Endodermal cell (in vitro differentiated cells): ENCODE measurements around the gene AQP5. TPM values are rescaled to one million over a fixed set of nuclear protein-coding genes. Genes with fewer than 3 reads are reported as not detected.

Source experiments
- DNase-seq: peaks from one replicate; pipeline ENCODE4 v3.0.0-alpha.2; 2017
- H3K27ac ChIP-seq: 2 replicates; pipeline ENCODE4 v1.5.1; 2013; ENCODE audit warnings: mild to moderate bottlenecking, low read depth, low read length, moderate library complexity
- H3K27me3 ChIP-seq: 2 replicates; pipeline ENCODE4 v1.6.1; 2013; ENCODE audit warnings: mild to moderate bottlenecking, low read length, moderate library complexity; ENCODE audit not compliant: insufficient read depth, control insufficient read depth, poor library complexity, severe bottlenecking
- H3K36me3 ChIP-seq: 2 replicates; pipeline ENCODE4 v1.7.0; 2013; ENCODE audit warnings: mild to moderate bottlenecking, low read length, moderate library complexity; ENCODE audit not compliant: control insufficient read depth, insufficient read depth
- H3K4me1 ChIP-seq: one replicate; pipeline ENCODE4 v1.7.0; 2013; ENCODE audit warnings: low read length; ENCODE audit not compliant: control insufficient read depth, insufficient read depth
- H3K4me3 ChIP-seq: 2 replicates; pipeline ENCODE4 v1.5.1; 2013; ENCODE audit warnings: mild to moderate bottlenecking, low read length, moderate library complexity
- H3K9ac ChIP-seq: 2 replicates; pipeline ENCODE4 v1.6.1; 2013; ENCODE audit warnings: mild to moderate bottlenecking, low read length, moderate library complexity; ENCODE audit not compliant: poor library complexity, severe bottlenecking; ENCODE audit errors: extremely low read depth
- H3K9me3 ChIP-seq: 2 replicates; pipeline ENCODE4 v1.6.1; 2013; ENCODE audit warnings: mild to moderate bottlenecking, low read length, moderate library complexity; ENCODE audit not compliant: control insufficient read depth
- H3K27ac Mint-ChIP-seq: 2 replicates; pipeline ENCODE4 v1.8.0; 2020; ENCODE audit warnings: mixed read lengths
- H3K27me3 Mint-ChIP-seq: 2 replicates; pipeline ENCODE4 v1.8.0; 2021; ENCODE audit warnings: mild to moderate bottlenecking, mixed read lengths; ENCODE audit not compliant: insufficient read depth
- H3K36me3 Mint-ChIP-seq: 2 replicates; pipeline ENCODE4 v1.8.0; 2020; ENCODE audit warnings: low read depth, mixed read lengths
- H3K4me1 Mint-ChIP-seq: 2 replicates; pipeline ENCODE4 v1.8.0; 2020; ENCODE audit warnings: mixed read lengths
- H3K4me3 Mint-ChIP-seq: 2 replicates; pipeline ENCODE4 v1.8.0; 2020; ENCODE audit warnings: mild to moderate bottlenecking, moderate library complexity, mixed read lengths
- H3K9me3 Mint-ChIP-seq: 2 replicates; pipeline ENCODE4 v1.8.0; 2020; ENCODE audit warnings: mild to moderate bottlenecking, mixed read lengths
- WGBS, 2 experiments: methylation state at CpG; one replicate each; pipeline versions ENCODE4 v1.1.5 to v1.1.7; 2013; ENCODE audit warnings: missing lambda C conversion rate in 2 of 2, mixed read lengths in 1 of 2; ENCODE audit not compliant: insufficient coverage in 1 of 2, insufficient read length in 1 of 2; 5-methylcytosine and 5-hydroxymethylcytosine counted together
- total RNA-seq, 2 donors: library from RNA; stranded (reverse); fragmentation: NEBNext Ultra II Directional in 1 of 2; extraction: Animal tissue kit (Norgen Biotek cat#: 25700) in 1 of 2; gene quantifications; 2 replicates in 1 of 2; 3 replicates in 1 of 2; pipeline ENCODE4 v1.2.1, GENCODE V29; 2021
- TF ChIP-seq, protein P1 (sequence below): fragments of 200-600 bp; sonication (generic); conservative IDR thresholded peaks from 2 replicates; pipeline ENCODE4 v1.5.0; 2021; ENCODE audit warnings: antibody characterized with exemption, mild to moderate bottlenecking

AQP5 gene
- total RNA-seq, 2 donors from 2014 or later: 0.62 to 0.77 TPM

DNA sequence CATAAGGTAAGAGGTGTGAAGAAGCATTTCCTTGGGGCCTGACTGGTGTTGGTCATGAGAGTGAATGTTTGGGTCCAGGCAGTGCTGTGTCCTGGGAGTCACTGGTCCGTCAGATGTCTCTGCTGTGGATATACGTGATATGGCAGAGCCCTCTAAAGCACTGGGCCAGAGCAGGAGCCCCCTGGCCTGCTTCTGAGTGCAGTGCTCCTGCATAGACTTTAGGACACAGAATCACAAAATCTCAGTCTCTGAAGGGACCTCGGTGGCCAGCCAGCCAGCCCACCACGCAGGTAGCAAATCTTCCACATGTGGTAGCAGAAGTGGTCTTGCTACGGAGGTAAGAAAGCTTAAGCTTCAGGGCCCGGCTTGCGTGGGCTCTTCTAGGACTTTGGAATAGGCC is 29.6 kb upstream of the AQP5 start:
- Histone ChIP-seq H3K4me3 (no peak overlapping the region), H3K9ac (no peak overlapping the region), H3K36me3 (no peaks in the 10 kb centered on the region), H3K9me3 (no peaks in the 10 kb centered on the region), H3K27me3 (peaks cover 12% of the 10 kb centered on the region), H3K4me1 (no peaks in the 10 kb centered on the region), H3K27ac (no peak overlapping the region)
- H3K4me1 Mint-ChIP-seq: no peaks in the 10 kb centered on the region
- no peak for DNase-seq
- no peaks in the 10 kb centered on the region for H3K9me3 Mint-ChIP-seq
- no peaks in the 10 kb centered on the region for H3K36me3 Mint-ChIP-seq
- TF ChIP-seq, protein P1, sequence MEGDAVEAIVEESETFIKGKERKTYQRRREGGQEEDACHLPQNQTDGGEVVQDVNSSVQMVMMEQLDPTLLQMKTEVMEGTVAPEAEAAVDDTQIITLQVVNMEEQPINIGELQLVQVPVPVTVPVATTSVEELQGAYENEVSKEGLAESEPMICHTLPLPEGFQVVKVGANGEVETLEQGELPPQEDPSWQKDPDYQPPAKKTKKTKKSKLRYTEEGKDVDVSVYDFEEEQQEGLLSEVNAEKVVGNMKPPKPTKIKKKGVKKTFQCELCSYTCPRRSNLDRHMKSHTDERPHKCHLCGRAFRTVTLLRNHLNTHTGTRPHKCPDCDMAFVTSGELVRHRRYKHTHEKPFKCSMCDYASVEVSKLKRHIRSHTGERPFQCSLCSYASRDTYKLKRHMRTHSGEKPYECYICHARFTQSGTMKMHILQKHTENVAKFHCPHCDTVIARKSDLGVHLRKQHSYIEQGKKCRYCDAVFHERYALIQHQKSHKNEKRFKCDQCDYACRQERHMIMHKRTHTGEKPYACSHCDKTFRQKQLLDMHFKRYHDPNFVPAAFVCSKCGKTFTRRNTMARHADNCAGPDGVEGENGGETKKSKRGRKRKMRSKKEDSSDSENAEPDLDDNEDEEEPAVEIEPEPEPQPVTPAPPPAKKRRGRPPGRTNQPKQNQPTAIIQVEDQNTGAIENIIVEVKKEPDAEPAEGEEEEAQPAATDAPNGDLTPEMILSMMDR: no peak
- H3K27me3 Mint-ChIP-seq: peaks cover 24% of the 10 kb centered on the region
- WGBS, 2 experiments: 73 to 75% methylated on average over 7 of the region's 7 CpGs
- H3K4me3 Mint-ChIP-seq: no peak overlapping the region
- H3K27ac Mint-ChIP-seq: no peak overlapping the region

DNA sequence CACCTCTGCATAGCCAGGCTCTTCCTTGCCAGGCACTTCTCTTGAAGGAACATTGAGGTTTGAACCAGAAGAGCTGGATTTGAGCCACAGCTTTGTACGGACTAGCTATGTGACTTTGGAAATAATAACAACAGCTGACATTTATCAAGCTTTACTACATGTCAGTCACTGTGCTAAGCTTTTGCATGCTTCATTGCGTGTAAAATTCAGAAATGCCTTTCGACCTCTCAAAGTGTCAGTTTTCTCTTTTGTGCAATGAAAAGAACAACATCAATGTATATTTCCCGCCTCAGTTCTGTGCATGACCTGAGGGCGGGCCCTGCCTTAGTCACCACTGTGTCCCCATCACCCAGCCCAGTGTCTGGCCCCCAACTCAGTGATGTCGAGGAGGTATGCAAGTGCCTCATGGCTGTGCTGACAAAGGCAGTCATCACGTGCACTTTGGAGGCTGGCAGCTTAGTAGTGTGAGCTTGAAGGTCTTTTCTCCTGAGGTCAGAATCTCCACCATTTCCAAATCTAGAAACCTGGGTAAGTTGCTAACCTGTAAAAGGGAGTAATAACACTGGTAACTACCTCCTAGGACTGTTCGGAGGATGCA is 29.0 kb upstream of the AQP5 start:
- peak; percentile 41 for DNase-seq
- Histone ChIP-seq H3K27me3 (peaks cover 12% of the 10 kb centered on the region), H3K4me3 (no peak overlapping the region), H3K36me3 (no peaks in the 10 kb centered on the region), H3K9me3 (no peaks in the 10 kb centered on the region), H3K27ac (no peak overlapping the region), H3K9ac (no peak overlapping the region), H3K4me1 (no peaks in the 10 kb centered on the region)
- no peak overlapping the region for H3K27ac Mint-ChIP-seq
- no peaks in the 10 kb centered on the region for H3K4me1 Mint-ChIP-seq
- peaks cover 22% of the 10 kb centered on the region for H3K27me3 Mint-ChIP-seq
- TF ChIP-seq, protein P1: no peak
- no peak overlapping the region for H3K4me3 Mint-ChIP-seq
- H3K9me3 Mint-ChIP-seq: no peaks in the 10 kb centered on the region
- H3K36me3 Mint-ChIP-seq: no peaks in the 10 kb centered on the region
- 90 to 91% methylated on average over 5 to 8 of the region's 8 CpGs for WGBS, 2 experiments

DNA sequence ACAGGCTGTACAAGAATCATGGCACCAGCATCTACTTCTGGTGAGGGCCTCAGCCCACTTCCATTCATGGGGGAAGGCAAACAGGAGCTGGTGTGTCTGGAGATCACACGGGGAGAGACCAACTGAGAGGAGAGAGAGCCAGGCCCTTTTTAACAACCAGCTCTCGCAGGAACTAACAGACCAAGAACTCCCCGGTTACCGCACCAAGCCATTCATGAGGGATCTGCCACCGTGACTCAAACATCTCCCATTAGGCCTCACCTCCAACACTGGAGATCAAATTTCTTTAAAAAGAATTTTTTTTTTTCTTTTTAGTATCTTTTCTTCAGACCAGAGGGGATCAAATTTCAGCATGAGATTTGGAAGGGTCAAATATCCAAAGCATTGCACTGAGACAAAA is 27.9 kb upstream of the AQP5 start:
- H3K9ac ChIP-seq: no peak overlapping the region
- no peak for DNase-seq
- Mint-ChIP-seq H3K9me3 (no peaks in the 10 kb centered on the region), H3K27ac (no peak overlapping the region), H3K4me1 (no peaks in the 10 kb centered on the region), H3K36me3 (no peaks in the 10 kb centered on the region), H3K4me3 (no peak overlapping the region), H3K27me3 (peaks cover 10% of the 10 kb centered on the region)
- H3K4me3 ChIP-seq: no peak overlapping the region
- no peaks in the 10 kb centered on the region for H3K9me3 ChIP-seq
- 68 to 82% methylated on average over 5 of the region's 5 CpGs for WGBS, 2 experiments
- no peaks in the 10 kb centered on the region for H3K4me1 ChIP-seq
- peaks cover 12% of the 10 kb centered on the region for H3K27me3 ChIP-seq
- no peak overlapping the region for H3K27ac ChIP-seq
- H3K36me3 ChIP-seq: no peaks in the 10 kb centered on the region
- TF ChIP-seq, protein P1: no peak
